Measurements from ENCODE around the gene ENDOG.

DNA sequence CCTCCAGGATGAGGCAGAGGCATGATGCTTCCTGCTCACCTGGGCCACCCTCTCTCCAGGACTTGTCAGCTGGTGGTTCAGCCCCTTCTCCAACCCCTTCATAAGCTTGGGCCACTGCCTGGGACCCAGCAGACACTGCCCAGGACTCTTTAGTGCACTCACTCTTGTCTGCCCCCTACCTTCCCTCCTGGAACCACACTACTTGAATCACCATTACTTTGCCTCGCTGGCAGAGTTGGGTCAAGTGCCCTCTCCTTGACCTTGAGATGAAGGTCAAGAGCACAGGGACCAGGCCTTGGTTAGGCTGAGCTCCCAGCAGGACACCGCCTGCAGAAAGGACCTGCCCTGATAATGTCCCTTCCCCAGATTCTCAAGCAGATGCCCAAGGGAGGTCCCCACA lies 8.5 kb upstream of the ENDOG start:
- TF ChIP-seq, protein P1, sequence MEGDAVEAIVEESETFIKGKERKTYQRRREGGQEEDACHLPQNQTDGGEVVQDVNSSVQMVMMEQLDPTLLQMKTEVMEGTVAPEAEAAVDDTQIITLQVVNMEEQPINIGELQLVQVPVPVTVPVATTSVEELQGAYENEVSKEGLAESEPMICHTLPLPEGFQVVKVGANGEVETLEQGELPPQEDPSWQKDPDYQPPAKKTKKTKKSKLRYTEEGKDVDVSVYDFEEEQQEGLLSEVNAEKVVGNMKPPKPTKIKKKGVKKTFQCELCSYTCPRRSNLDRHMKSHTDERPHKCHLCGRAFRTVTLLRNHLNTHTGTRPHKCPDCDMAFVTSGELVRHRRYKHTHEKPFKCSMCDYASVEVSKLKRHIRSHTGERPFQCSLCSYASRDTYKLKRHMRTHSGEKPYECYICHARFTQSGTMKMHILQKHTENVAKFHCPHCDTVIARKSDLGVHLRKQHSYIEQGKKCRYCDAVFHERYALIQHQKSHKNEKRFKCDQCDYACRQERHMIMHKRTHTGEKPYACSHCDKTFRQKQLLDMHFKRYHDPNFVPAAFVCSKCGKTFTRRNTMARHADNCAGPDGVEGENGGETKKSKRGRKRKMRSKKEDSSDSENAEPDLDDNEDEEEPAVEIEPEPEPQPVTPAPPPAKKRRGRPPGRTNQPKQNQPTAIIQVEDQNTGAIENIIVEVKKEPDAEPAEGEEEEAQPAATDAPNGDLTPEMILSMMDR (IDR thresholded peaks at IDR 0.05), result no peak
- no peak for TF ChIP-seq POLR2A (IDR thresholded peaks at IDR 0.05)
